HPDE6-E6E7 (cell line): ENCODE data around the gene SMCP.

Experiments used
- DNase-seq: peaks from one replicate; pipeline ENCODE4 v3.0.0; 2011; ENCODE audit warnings: missing footprints; ENCODE audit errors: extremely low spot score

SMCP gene, protein sequence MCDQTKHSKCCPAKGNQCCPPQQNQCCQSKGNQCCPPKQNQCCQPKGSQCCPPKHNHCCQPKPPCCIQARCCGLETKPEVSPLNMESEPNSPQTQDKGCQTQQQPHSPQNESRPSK

DNA sequence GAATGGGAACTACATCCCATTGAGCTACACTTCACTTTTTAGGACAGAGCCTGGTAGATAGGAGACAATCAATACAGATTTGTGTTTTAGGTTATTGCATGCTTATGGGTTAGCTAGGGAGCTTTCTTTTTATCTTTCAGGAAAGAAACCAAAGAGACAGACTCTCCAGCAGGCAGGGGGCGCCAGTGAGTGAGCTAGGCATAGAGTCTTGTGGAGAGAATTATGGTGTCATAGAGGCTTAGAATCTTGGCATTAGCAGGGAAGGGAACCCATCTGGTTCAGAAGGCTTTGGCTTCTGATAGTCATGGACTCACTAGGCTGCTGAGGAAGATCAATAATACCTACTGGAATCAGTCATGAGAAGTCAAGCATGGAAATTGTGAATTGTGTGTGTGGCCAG lies at the start of gene SMCP:
TSS of gene SMCP (plus strand) at position 281 of the 400 bp plus-strand sequence. CDS start 6,101 bp downstream, outside the sequence.
- DNase-seq, result no peak

GRCh38 chr1:152836870-152837269 lies 41.3 kb upstream of the SMCP start:
- DNase-seq, result no peak

DNA sequence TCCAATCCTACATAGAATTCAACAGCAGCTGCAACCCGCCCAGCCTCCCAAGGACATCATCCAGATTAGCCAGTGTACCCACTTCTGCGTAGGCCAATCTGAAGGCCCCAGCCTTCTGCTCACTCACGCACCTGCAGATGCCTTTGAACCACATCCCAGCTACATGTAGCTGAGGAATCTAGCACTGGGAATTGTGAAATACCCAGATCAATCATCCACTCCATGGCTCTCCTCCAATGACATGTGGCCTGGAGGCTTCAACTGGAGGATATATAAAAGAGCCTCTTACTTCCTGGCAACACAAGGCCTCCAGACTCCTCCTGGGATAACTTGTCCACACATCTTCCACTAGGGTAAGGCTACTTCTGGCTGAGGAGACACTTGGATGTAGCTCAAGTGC lies 35.6 kb upstream of the SMCP start, which contains the start of gene LCE6A:
TSS of gene LCE6A (plus strand) at position 301 of the 400 bp plus-strand sequence. CDS start 665 bp downstream, outside the sequence.
- DNase-seq, result no peak

GRCh38 chr1:152855661-152856060 lies 22.5 kb upstream of the SMCP start:
- no peak for DNase-seq

GRCh38 chr1:152858062-152858461 lies 20.1 kb upstream of the SMCP start:
- DNase-seq, result no peak

- DNase-seq, result no peak
Observed at GRCh38 chr1:152859696-152860095, 18.4 kb upstream of the SMCP start, which contains the start of gene LCE7A. LCE7A (plus strand) TSS chr1:152859996; CDS start chr1:152860698, 702 bp downstream.

GRCh38 chr1:152860129-152860528 lies 18.0 kb upstream of the SMCP start:
- no peak for DNase-seq

DNA sequence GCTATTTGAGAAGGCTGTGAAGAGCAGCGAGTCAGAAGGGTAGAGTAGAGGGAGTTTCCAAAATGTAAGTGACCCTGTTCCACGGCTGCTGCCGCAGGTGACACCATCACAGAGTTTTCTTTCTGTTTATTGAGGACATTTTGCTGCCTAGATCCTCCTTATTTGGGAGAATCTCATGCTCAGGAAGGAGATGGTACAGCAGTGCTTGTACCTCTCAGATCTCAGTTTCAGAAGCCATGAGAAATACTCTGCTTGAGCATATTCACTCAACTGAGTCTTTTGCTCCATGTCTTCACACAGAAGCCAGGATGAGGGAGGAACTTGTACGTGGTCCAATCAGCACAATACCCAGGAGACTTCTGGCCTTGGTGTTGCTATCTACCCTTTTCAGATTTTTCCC lies 16.7 kb upstream of the SMCP start:
- DNase-seq, result no peak

DNA sequence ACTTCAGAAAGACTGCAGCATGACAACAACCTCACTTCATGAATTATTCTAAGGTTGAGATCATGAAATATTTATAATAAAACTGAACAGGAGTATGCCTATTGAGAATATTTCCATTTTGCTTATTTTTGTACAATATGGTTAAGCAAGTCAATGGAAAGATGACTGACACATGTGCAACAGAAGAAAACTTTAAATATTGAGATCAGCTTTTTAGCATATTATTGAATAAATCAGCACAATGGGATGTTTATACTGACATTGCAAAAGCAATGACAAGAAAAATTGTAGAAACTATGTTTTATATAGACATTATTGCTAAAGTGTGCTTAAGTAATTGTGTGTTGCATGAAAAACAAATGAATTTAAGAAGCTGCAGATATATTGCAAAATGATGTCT lies 13.7 kb upstream of the SMCP start:
- no peak for DNase-seq

DNA sequence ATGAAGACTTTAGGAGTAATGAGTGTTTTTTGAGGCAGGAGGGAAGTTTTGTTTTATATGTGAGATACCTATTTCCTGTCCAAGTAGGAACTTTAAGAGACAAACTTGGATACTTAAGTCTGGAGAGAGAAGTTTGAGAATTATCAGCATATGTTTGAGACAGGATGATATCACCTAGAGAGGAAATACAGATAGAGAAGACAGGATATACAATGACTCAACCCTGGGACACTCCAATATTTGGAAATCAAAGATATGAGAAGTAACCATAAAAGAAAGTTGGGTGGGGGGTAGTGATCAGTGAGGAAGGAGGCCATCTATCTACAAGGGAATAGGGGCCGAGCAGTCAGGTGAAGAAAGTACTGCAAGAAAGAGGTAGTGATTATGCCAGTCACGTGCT lies 11.8 kb upstream of the SMCP start:
- DNase-seq, result no peak

DNA sequence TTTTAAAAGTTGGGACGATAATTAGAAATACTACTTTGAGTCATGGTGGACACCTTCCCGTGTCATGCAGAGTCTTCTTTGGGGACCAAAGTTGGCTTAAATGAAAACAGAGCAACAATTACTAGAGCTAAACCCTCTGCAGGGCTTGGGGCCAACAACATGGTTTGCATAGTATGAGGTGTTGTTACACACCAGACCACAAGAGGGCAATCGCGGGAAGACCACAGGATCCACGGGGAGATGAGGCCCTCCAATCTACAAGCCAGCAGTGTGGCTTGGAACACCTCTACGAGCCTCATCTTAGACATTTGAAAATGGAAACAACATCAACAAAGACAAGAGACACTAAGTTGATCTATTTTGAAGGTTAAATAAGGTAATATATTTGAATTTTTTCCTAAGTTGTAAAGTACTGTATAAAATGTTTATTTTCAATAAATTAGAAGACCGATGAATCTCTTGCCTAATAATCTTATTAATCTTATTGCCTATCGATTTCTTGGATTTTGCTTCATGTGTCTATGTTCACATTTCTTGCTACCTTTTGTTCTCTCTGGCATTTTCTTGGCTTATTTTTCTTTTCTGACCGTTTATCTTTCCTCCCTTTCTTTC lies 8.2 kb upstream of the SMCP start:
- DNase-seq, result peak; percentile 74

GRCh38 chr1:152870831-152871730 lies 7.0 kb upstream of the SMCP start:
- peak; percentile 71 for DNase-seq

DNA sequence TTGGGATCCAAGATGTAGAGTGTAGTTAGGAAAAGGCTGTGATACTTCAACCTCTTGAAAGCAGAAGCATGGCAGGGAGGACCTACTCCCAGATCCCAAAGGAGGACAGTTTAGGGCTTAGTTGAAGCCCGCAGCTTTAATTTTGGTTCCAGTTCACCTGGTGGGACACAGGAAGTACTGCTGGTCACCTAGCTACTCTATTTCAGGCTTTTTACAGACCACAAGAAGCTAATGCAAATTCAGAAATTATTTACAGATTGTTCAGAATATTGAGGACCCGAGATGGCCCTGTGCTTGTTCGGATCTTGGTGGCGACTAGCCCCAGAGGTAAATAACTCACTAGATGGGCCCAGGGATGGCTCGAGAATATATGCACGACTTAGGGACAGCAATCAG lies 6.4 kb upstream of the SMCP start:
- no peak for DNase-seq

GRCh38 chr1:152873495-152873894 lies 4.6 kb upstream of the SMCP start:
- no peak for DNase-seq

DNA sequence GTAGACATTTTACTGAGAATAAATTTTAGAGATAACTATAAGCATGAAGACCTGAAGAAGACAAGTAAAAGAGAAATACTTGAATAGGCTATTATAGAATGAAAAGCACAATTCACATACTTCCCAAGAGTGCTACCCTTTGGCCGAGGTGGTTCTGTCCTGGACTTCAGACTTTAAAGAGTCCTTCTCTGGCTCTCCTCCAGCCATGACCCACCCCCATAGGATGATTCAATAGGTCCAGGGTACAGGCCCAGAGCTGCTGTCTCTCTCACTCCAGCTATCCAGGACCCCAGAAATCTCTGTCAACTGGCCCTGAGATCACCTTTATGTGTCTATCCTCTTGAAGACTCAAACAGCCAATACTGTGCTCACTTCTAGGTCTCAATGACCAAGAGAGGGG lies 1.3 kb upstream of the SMCP start:
- DNase-seq, result no peak

DNA sequence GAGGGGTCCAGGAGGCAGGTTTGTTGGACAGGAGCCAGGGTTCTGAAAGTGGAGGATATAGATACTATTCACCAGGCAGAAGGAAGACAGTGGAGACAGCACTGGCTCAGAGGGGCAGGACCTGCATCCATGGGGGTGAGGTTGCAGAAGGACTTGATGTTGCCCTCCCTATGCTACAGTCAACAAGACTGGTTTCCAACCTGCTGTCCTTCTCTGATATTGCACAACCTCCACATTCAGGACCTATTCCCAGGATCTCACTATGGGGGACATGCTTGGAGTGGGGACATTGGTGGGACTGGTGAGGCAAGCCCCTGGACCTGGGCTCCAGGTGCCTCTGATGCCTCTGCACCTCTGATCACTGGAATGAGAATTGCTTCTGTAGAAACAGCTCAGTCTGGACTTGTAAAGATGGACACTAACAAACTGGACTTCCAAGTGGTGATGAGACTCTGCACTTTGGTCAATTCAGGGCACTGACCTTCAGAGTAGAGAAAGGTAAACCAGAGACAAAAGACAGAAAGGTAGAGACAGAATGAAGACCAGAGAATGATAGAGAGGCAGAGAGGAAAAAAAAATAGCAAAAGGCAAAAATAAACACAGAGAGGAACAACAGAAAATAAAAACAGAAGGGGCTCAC lies 1.6 kb downstream of the SMCP start:
- no peak for DNase-seq

GRCh38 chr1:152880316-152880715 lies 2.2 kb downstream of the SMCP start:
- peak; percentile 38 for DNase-seq

DNA sequence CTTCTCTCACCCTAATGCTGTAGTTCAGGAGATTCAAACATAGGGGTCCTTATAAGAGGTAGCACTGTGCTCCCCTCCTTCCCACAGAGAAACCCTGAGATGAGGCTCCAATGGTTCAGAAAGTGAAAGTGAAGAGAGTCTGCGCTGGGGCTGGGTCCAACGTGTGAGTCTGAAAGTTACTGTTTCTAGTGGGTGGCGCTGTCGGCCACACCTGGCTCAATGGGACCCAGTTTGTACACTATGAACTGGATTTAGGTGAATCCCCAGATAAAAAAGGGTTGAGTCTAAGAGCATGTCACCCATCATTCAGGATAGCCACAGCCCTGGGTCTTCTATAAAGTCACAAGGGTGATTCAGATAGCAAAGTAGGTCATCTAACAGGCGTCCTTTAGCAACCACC lies 2.8 kb downstream of the SMCP start:
- no peak for DNase-seq

DNA sequence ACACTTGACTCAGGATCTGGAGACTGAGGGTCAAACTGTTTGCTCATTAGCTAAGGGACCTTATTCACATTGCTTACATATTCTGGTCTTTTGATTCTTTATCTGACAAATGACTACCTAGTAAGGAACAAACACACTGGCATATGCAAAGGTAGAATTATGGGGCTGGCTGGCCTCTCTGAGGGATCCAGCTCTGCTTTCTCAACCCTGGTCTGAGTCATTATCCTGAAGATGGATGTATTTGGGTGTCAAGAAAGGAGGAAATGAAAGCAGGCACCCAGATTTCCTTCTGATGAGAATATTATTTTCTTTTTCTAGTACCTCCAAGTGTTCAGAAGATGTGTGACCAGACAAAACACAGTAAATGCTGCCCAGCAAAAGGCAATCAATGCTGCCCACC lies 6.0 kb downstream of the SMCP start:
- DNase-seq, result no peak

- DNase-seq, result no peak
Observed at GRCh38 chr1:152884506-152884905, 6.4 kb downstream of the SMCP start.

GRCh38 chr1:152884966-152885624 lies 7.0 kb downstream of the SMCP start:
- DNase-seq, result no peak

GRCh38 chr1:152886085-152886484 lies 8.0 kb downstream of the SMCP start:
- no peak for DNase-seq
